HepG2 (cell line): ENCODE measurements around the gene FAF1. TPM values are rescaled to one million over a fixed set of nuclear protein-coding genes. Genes with fewer than 3 reads are reported as not detected.
"Not testable (repeated sequence)": the region's sequence is repeated elsewhere in the genome, so short reads cannot be mapped to it uniquely, and the experiment has no call there.

Experiments used
- ATAC-seq: fragments of 200-7000 bp; cut with Tn5 transposase; 3 replicates; pipeline ENCODE4 v1.9.1; 2020; ENCODE audit warnings: mild to moderate bottlenecking, moderate library complexity
- BruUV-seq: library from RNA; stranded (reverse); fragments of 400-500 nt; replicated peaks from 2 replicates; lab custom pipeline; 2021; lab: Mats Ljungman, UMichigan
- CTCF ChIA-PET: fragments of 300-600 bp; formaldehyde crosslinking; extraction: SDS; loops from one replicate; lab custom pipeline; 2021; ENCODE audit warnings: low total read pairs, inconsistent platforms, low intra/inter-chr PET ratio; lab: Yijun Ruan, JAX
- POLR2A ChIA-PET: fragments of 350-600 bp; sonication (Branson Sonifier 250); formaldehyde crosslinking; loops from one replicate; lab custom pipeline; 2020; ENCODE audit warnings: antibody characterized with exemption, inconsistent platforms; lab: Yijun Ruan, JAX
- DNase-seq: peaks from one replicate; pipeline ENCODE4 v3.0.0-alpha.2; 2015; ENCODE audit warnings: low spot score
- FAIRE-seq: peaks from 3 replicates; lab custom pipeline; 2011; peaks lifted over from hg19 to GRCh38; lab: Jason Lieb, UNC
- H2AFZ ChIP-seq: one replicate; pipeline ENCODE4 v1.6.1; 2011; ENCODE audit warnings: low read length, inconsistent platforms
- H3K27ac ChIP-seq: fragments of 300-600 bp; 3 replicates; pipeline ENCODE4 v1.8.0; 2011; ENCODE audit warnings: mixed run types, mild to moderate bottlenecking, mixed read lengths, low read length, inconsistent platforms; ENCODE audit not compliant: insufficient read depth; ENCODE audit errors: extremely low read length
- H3K27me3 ChIP-seq, 2 experiments: fragments of 200-600 bp in 1 of 2; 2 replicates in 1 of 2; 3 replicates in 1 of 2; pipeline versions ENCODE4 v1.6.0 to v1.8.0; 2011; ENCODE audit warnings: low read length in 2 of 2, mild to moderate bottlenecking in 2 of 2, moderate library complexity in 2 of 2, inconsistent platforms in 1 of 2; ENCODE audit not compliant: insufficient read depth in 2 of 2, control insufficient read depth in 1 of 2
- H3K36me3 ChIP-seq, 2 experiments: fragments of 200-600 bp in 1 of 2; replicated peaks in 1 of 2; 2 replicates in 1 of 2; 3 replicates in 1 of 2; pipeline versions ENCODE4 v1.5.1 to v1.8.0; 2011; ENCODE audit warnings: low read length in 2 of 2, inconsistent platforms in 1 of 2; ENCODE audit not compliant: insufficient read depth in 2 of 2, control insufficient read depth in 1 of 2
- H3K4me1 ChIP-seq: 2 replicates; pipeline ENCODE4 v1.5.1; 2012; ENCODE audit warnings: low read length, inconsistent platforms; ENCODE audit not compliant: insufficient read depth
- H3K4me2 ChIP-seq: 2 replicates; pipeline ENCODE4 v1.6.0; 2011; ENCODE audit warnings: low read depth, low read length, inconsistent platforms
- H3K4me3 ChIP-seq, 3 experiments: fragments of 200-600 bp in 1 of 3; sonication (generic), shearing (Covaris generic) in 1 of 3; replicated peaks in 1 of 3; 2 replicates each; pipeline ENCODE4 v1.5.1; 2011 to 2016; ENCODE audit warnings: low read length in 3 of 3, inconsistent platforms in 2 of 3, low read depth in 2 of 3, mild to moderate bottlenecking in 2 of 3, control low read depth in 1 of 3, mixed read lengths in 1 of 3; ENCODE audit not compliant: insufficient read depth in 1 of 3
- H3K79me2 ChIP-seq: one replicate; pipeline ENCODE4 v1.6.1; 2011; ENCODE audit warnings: low read length, inconsistent platforms; ENCODE audit not compliant: insufficient read depth
- H3K9ac ChIP-seq: 2 replicates; pipeline ENCODE4 v1.6.0; 2011; ENCODE audit warnings: mild to moderate bottlenecking, low read depth, low read length, inconsistent platforms; ENCODE audit not compliant: insufficient read depth
- H3K9me3 ChIP-seq: 2 replicates; pipeline ENCODE4 v1.5.1; 2012; ENCODE audit warnings: mild to moderate bottlenecking, low read length
- H4K20me1 ChIP-seq: 2 replicates; pipeline ENCODE4 v1.6.0; 2011; ENCODE audit warnings: inconsistent platforms, mild to moderate bottlenecking, low read length, moderate library complexity; ENCODE audit not compliant: insufficient read depth
- ARID4A ChIP-seq: sonication (generic); formaldehyde crosslinking; IDR thresholded peaks from 2 replicates; pipeline ENCODE4 v1.5.0; 2020; ENCODE audit warnings: mild to moderate bottlenecking, missing genetic modification reagents, borderline replicate concordance
- EHMT2 ChIP-seq: fragments of 200-600 bp; sonication (generic); IDR thresholded peaks from 2 replicates; pipeline ENCODE4 v1.7.0; 2017; ENCODE audit warnings: antibody characterized with exemption, low read depth, low read length, borderline replicate concordance
- PHF21A ChIP-seq: sonication (generic); formaldehyde crosslinking; IDR thresholded peaks from 2 replicates; pipeline ENCODE4 v1.5.0; 2020; ENCODE audit warnings: mild to moderate bottlenecking, missing genetic modification reagents
- SPEN ChIP-seq: sonication (generic); formaldehyde crosslinking; IDR thresholded peaks from 2 replicates; pipeline ENCODE4 v1.5.1; 2020; ENCODE audit warnings: low read depth, mild to moderate bottlenecking, missing genetic modification reagents
- ZGPAT ChIP-seq: IDR thresholded peaks from 2 replicates; pipeline ENCODE4 v1.6.1; 2016; ENCODE audit warnings: mild to moderate bottlenecking
- ZMYM3 ChIP-seq: sonication (generic); formaldehyde crosslinking; IDR thresholded peaks from 2 replicates; pipeline ENCODE4 v1.5.1; 2020; ENCODE audit warnings: mild to moderate bottlenecking, missing genetic modification reagents
- ZSCAN29 ChIP-seq: sonication (generic); formaldehyde crosslinking; conservative IDR thresholded peaks from 2 replicates; pipeline ENCODE4 v1.4.0; 2020; ENCODE audit warnings: mild to moderate bottlenecking, missing genetic modification reagents
- WGBS: methylation state at CpG from one replicate; pipeline ENCODE4 v1.1.6; 2017; ENCODE audit warnings: low lambda C conversion rate; 5-methylcytosine and 5-hydroxymethylcytosine counted together
- in situ Hi-C: cut with HindIII; loops from 2 replicates; pipeline ENCODE4 v1.10.0; 2017; ENCODE audit warnings: low pct_unique_long_range_greater_than_20kb; ENCODE audit not compliant: extremely low pct_ligation_motif_present
- intact Hi-C: fragments of 100-400 bp; cut with micrococcal nuclease; formaldehyde crosslinking; loops from one replicate; pipeline ENCODE4 v1.10.0; 2022; ENCODE audit not compliant: unreplicated experiment
- polyA plus RNA-seq, 8 experiments: library from polyadenylated mRNA; depleted of rRNA in 3 of 8; stranded (reverse) in 7 of 8; unstranded in 1 of 8; fragments of >200 nt; fragmentation: Illumina TruSeq in 4 of 8; extraction: Trizol in 4 of 8; gene quantifications; 2 replicates each; pipeline versions ENCODE4 v1.2.1 to v1.2.3, GENCODE V29; 2011 to 2016; ENCODE audit warnings: low read depth in 4 of 8, missing spikeins in 1 of 8, mixed read lengths in 1 of 8; ENCODE audit not compliant: insufficient read depth in 1 of 8
- total RNA-seq, 5 experiments: library from RNA; depleted of rRNA; stranded (reverse); fragments of >200 nt; fragmentation: Illumina TruSeq; extraction: Trizol; gene quantifications; 2 replicates each; pipeline ENCODE4 v1.2.3, GENCODE V29; 2016; ENCODE audit warnings: low read depth in 1 of 5
- TF ChIP-seq, protein P1 (sequence below): sonication (generic); formaldehyde crosslinking; IDR thresholded peaks from 2 replicates; pipeline ENCODE4 v1.5.0; 2020; ENCODE audit warnings: mild to moderate bottlenecking, missing genetic modification reagents
- TF ChIP-seq, protein P2 (sequence below): sonication (generic); formaldehyde crosslinking; IDR thresholded peaks from 2 replicates; pipeline ENCODE4 v1.5.1; 2020; ENCODE audit warnings: mild to moderate bottlenecking, missing genetic modification reagents
- TF ChIP-seq, protein P3 (sequence below): sonication (generic); formaldehyde crosslinking; IDR thresholded peaks from 2 replicates; pipeline ENCODE4 v1.4.0; 2020; ENCODE audit warnings: missing genetic modification reagents, low read depth, mild to moderate bottlenecking, borderline replicate concordance

The FAF1 gene
- total and polyA plus RNA-seq, 2 of the 13 experiments (the other 11 are each of a cell fraction or from before 2014, with no cell fraction given): 19.4 to 63.3 TPM

DNA sequence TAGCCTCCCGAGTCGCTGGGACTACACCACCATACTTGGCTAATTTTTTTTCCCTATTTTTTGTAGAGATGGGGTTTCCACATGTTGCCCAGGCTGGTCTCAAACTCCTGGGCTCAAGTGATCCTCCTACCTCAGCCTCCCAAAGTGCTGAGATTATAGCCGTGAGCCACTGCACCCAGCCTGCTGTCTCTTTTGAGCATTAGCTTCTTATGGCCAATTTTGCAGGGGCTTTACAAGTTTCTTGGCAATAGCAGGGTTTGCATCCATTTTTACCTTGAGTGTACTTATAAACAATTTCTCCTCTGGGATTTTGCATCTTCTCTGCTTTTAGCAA lies 432.1 kb downstream of the FAF1 start:
- 7% methylated on average over 3 of the region's 3 CpGs for WGBS
- H3K79me2 ChIP-seq, H3K4me3 ChIP-seq, ATAC-seq, FAIRE-seq, H3K9ac ChIP-seq, H2AFZ ChIP-seq, DNase-seq, BruUV-seq, H4K20me1 ChIP-seq, H3K9me3 ChIP-seq, H3K36me3 ChIP-seq, H3K27me3 ChIP-seq, CTCF ChIA-PET, intact Hi-C loops: not testable (repeated sequence)
- H3K27ac ChIP-seq: peak overlapping the region; percentile 68
- peaks cover 33% of the 10 kb centered on the region for H3K4me1 ChIP-seq
- POLR2A ChIA-PET: interaction anchor here (1.0 kb wide), 1 partner anchor 53 kb away, joined by 4 read pairs; no protein-coding TSS in a partner anchor
- peak overlapping the region; percentile 68; the same call in 1 of the 2 replicates for H3K4me2 ChIP-seq
- in situ Hi-C loops: loop anchor here (10.0 kb wide), 1 partner anchor 63 kb away; no protein-coding TSS in a partner anchor
- TF ChIP-seq ZGPAT (peak; percentile 54; the same call in 1 of the 2 replicates), PHF21A (CRISPR knock-in tag) (0 out of 2 replicates have a peak, but pooled peaks have one; percentile 7), ARID4A (0 out of 2 replicates have a peak, but pooled peaks have one; percentile 4), EHMT2 (peak; percentile 75; the same call in 1 of the 2 replicates), SPEN (CRISPR knock-in tag) (0 out of 2 replicates have a peak, but pooled peaks have one; percentile 1), ZMYM3 (CRISPR knock-in tag) (peak; percentile 85), ZSCAN29 (CRISPR knock-in tag) (0 out of 2 replicates have a peak, but pooled peaks have one; percentile 15)
- TF ChIP-seq, protein P1, sequence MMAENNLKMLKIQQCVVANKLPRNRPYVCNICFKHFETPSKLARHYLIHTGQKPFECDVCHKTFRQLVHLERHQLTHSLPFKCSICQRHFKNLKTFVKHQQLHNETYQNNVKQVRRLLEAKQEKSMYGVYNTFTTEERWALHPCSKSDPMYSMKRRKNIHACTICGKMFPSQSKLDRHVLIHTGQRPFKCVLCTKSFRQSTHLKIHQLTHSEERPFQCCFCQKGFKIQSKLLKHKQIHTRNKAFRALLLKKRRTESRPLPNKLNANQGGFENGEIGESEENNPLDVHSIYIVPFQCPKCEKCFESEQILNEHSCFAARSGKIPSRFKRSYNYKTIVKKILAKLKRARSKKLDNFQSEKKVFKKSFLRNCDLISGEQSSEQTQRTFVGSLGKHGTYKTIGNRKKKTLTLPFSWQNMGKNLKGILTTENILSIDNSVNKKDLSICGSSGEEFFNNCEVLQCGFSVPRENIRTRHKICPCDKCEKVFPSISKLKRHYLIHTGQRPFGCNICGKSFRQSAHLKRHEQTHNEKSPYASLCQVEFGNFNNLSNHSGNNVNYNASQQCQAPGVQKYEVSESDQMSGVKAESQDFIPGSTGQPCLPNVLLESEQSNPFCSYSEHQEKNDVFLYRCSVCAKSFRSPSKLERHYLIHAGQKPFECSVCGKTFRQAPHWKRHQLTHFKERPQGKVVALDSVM: peak; percentile 96
- TF ChIP-seq, protein P2, sequence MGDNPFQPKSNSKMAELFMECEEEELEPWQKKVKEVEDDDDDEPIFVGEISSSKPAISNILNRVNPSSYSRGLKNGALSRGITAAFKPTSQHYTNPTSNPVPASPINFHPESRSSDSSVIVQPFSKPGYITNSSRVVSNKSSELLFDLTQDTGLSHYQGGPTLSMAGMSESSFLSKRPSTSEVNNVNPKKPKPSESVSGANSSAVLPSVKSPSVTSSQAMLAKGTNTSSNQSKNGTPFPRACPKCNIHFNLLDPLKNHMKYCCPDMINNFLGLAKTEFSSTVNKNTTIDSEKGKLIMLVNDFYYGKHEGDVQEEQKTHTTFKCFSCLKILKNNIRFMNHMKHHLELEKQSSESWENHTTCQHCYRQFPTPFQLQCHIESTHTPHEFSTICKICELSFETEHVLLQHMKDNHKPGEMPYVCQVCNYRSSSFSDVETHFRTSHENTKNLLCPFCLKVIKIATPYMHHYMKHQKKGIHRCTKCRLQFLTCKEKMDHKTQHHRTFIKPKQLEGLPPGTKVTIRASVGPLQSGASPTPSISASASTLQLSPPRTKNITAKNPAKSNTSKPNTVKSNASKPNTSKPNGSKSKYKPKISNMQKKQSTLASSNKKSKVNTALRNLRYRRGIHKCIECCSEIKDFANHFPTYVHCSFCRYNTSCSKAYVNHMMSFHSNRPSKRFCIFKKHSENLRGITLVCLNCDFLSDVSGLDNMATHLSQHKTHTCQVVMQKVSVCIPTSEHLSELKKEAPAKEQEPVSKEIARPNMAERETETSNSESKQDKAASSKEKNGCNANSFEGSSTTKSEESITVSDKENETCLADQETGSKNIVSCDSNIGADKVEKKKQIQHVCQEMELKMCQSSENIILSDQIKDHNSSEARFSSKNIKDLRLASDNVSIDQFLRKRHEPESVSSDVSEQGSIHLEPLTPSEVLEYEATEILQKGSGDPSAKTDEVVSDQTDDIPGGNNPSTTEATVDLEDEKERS (CRISPR knock-in tag): 0 out of 2 replicates have a peak, but pooled peaks have one; percentile 60
- TF ChIP-seq, protein P3, sequence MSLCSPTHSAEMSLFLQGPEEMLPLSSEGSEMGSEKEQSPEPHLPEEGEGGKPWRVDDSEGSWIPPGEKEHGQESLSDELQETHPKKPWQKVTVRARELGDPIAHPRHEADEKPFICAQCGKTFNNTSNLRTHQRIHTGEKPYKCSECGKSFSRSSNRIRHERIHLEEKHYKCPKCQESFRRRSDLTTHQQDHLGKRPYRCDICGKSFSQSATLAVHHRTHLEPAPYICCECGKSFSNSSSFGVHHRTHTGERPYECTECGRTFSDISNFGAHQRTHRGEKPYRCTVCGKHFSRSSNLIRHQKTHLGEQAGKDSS: 0 out of 2 replicates have a peak, but pooled peaks have one; percentile 0
